ENCODE results near the gene DYNLL1. TPM values are rescaled to one million over a fixed set of nuclear protein-coding genes. Genes with fewer than 3 reads are reported as not detected.

DYNLL1 gene
- total and polyA plus RNA-seq, 2 donors (not counting 3 experiments of a cell fraction or from before 2014, with no cell fraction given), result 469 to 600 TPM

DNA sequence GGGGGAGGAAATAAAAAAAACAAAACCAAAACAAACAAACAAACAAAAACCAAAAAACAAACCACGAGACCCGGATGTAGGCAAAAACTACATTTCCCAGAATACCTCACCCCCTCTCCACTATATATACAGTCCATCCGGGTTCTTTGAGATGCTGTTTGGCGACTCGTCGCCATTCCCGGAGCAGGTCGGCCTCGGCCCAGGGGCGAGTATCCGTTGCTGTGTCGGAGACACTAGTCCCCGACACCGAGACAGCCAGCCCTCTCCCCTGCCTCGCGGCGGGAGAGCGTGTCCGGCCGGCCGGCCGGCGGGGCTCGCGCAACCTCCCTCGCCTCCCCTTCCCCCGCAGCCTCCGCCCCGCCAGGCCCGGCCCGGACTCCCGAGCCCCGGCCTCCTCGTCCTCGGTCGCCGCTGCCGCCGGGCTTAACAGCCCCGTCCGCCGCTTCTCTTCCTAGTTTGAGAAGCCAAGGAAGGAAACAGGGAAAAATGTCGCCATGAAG is 38.3 kb downstream of the DYNLL1 start, which contains the start of gene RNF10:
TSS of gene RNF10 (plus strand) at position 154 of the 500 bp plus-strand sequence. CDS start 456 bp downstream, outside the sequence.
- no peaks in the 10 kb centered on the region for H3K9me3 ChIP-seq (replicated peaks; ENCODE audit: control insufficient read depth, insufficient read depth, low read length)
- H3K79me2 ChIP-seq (ENCODE audit: control insufficient read depth, insufficient read depth, low read length), result peaks cover 51% of the 10 kb centered on the region
- DNase-seq (ENCODE audit: low read depth, low spot score) (peak; percentile 78), FAIRE-seq (peak; percentile 77)
- TF ChIP-seq GATA2 (IDR thresholded peaks at IDR 0.05; ENCODE audit: insufficient read depth, insufficient read length, low read depth, low read length) (no peak), POLR2A (IDR thresholded peaks at IDR 0.05; ENCODE audit: low read depth, low read length) (peak; percentile 98), FOS (IDR thresholded peaks at IDR 0.05; ENCODE audit: borderline replicate concordance, insufficient read depth, low read length) (no peak), JUN (IDR thresholded peaks at IDR 0.05; ENCODE audit: borderline replicate concordance, insufficient read depth, insufficient read length, low read depth) (no peak), CTCF (IDR thresholded peaks at IDR 0.05; ENCODE audit: extremely low read depth in 1 of 2, insufficient read depth in 1 of 2, low read depth in 1 of 2, low read length in 2 of 2) (no peak), MAX (IDR thresholded peaks at IDR 0.05; ENCODE audit: insufficient read depth, insufficient read length) (no peak), POLR2AphosphoS5 (IDR thresholded peaks at IDR 0.05; ENCODE audit: insufficient read depth, low read depth, low read length) (peak; percentile 94), EZH2 (IDR thresholded peaks at IDR 0.05; ENCODE audit: borderline replicate concordance, low read depth, low read length, severe bottlenecking) (no peak)
- ChIA-PET POLR2A (no interaction called here), CTCF (interaction anchor here (1.2 to 1.4 kb wide), 2 partner anchors 28 to 30 kb away, joined by 3 read pairs; no protein-coding TSS in a partner anchor)
- H3K4me1 ChIP-seq (ENCODE audit: control insufficient read depth, extremely low read depth, insufficient read depth, low read length), result peaks cover 48% of the 10 kb centered on the region
- peak within 1 kb of the TSS; percentile 6 for H2AFZ ChIP-seq (ENCODE audit: low read depth, low read length)
- peaks cover 12% of the 10 kb centered on the region for H4K20me1 ChIP-seq (replicated peaks; ENCODE audit: control insufficient read depth, extremely low read depth, insufficient read depth, low read length)
- peak within 1 kb of the TSS; percentile 63 for H3K9ac ChIP-seq (replicated peaks; ENCODE audit: extremely low read depth, insufficient read depth, low read length)
- no TSS peak for BruUV-seq (replicated peaks)
- H3K4me3 ChIP-seq (replicated peaks in 1 of 3; ENCODE audit: insufficient read depth in 1 of 3, low read depth in 1 of 3, low read length in 3 of 3), result peak within 1 kb of the TSS; percentile 40 to 83 (median 69)
- intact Hi-C loops (cut with micrococcal nuclease) (no loop called here), dilution Hi-C loops (cut with MboI; ENCODE audit: extremely low pct_ligation_motif_present, low sequenced_read_pairs) (no loop called here)
- peak within 1 kb of the TSS; percentile 100 for H3K4me2 ChIP-seq (ENCODE audit: insufficient read depth, low read length)
- peak within 1 kb of the TSS; percentile 52 for H3K27ac ChIP-seq (ENCODE audit: insufficient read depth, low read depth, low read length)
- no peaks in the 10 kb centered on the region for H3K9me1 ChIP-seq (replicated peaks; ENCODE audit: control insufficient read depth, extremely low read depth, insufficient read depth, low read length)
- H3K36me3 ChIP-seq (ENCODE audit: control insufficient read depth in 2 of 2, extremely low read depth in 1 of 2, insufficient read depth in 2 of 2, low read length in 2 of 2), result no peaks in the 10 kb centered on the region
- no peaks in the 10 kb centered on the region for H3K27me3 ChIP-seq (ENCODE audit: control insufficient read depth in 2 of 2, insufficient read depth in 2 of 2, low read length in 2 of 2)
